Activated T-cell treated with anti-CD3 and anti-CD28 coated beads, Interleukin-2, amount 50 U/mL, for 48 hours (primary cell): ENCODE results near the gene HEXIM2.

Source experiments
- DNase-seq, 2 experiments: peaks; one replicate each; pipeline ENCODE4 v3.0.0-alpha.2; 2020

HEXIM2 gene

GRCh38 chr17:45128331-45128730 is 33.3 kb upstream of the HEXIM2 start:
- no peak for DNase-seq

- no peak for DNase-seq
Observed at GRCh38 chr17:45128989-45129388, 32.7 kb upstream of the HEXIM2 start.

DNA sequence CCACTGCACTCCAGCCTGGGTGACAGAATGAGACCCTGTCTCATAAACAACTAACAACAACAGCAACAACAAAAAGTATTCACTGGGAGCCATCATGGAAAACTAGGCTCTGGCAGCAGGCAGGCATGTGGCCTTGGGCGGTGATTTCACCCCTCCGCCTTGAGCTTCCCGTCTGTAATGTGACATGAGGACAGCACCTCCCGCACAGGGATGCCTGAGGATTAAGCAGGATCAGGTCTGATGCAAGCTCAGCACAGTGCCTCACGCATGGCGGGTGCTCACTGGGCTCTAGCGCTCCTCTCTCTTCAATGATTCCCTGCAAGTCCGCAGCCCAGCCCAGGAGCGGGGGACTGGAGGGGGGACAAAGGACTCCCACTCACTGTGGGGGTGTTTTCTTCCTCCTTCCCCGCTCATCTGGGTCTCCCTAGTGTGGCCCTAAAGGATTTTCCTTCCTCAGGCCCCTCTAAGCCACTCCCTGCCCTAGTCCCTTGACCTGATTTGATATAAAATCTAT is 32.2 kb upstream of the HEXIM2 start:
- DNase-seq, result no peak

- DNase-seq, result no peak
Observed at GRCh38 chr17:45129940-45130680, 31.6 kb upstream of the HEXIM2 start.

- no peak for DNase-seq
Observed at GRCh38 chr17:45130681-45131615, 30.7 kb upstream of the HEXIM2 start.

- DNase-seq, result peak; percentile 72 to 74
Observed at GRCh38 chr17:45131616-45132319, 29.9 kb upstream of the HEXIM2 start.

- DNase-seq, result no peak
Observed at GRCh38 chr17:45132320-45132571, 29.4 kb upstream of the HEXIM2 start, which contains the start of gene PLCD3. Gene PLCD3, minus strand, starts transcription at chr17:45132515. Its CDS starts 105 bp downstream, at chr17:45132410.

GRCh38 chr17:45132572-45133463 is 28.9 kb upstream of the HEXIM2 start:
- peak; percentile 82 to 83 for DNase-seq

- DNase-seq, result peak; percentile 99
Observed at GRCh38 chr17:45135192-45135977, 26.3 kb upstream of the HEXIM2 start, which contains the start of gene ACBD4. Gene ACBD4, plus strand, starts transcription at chr17:45135687. Its CDS starts 458 bp downstream, at chr17:45136145.

- DNase-seq, result no peak
Observed at GRCh38 chr17:45135978-45136791, 25.5 kb upstream of the HEXIM2 start.

DNA sequence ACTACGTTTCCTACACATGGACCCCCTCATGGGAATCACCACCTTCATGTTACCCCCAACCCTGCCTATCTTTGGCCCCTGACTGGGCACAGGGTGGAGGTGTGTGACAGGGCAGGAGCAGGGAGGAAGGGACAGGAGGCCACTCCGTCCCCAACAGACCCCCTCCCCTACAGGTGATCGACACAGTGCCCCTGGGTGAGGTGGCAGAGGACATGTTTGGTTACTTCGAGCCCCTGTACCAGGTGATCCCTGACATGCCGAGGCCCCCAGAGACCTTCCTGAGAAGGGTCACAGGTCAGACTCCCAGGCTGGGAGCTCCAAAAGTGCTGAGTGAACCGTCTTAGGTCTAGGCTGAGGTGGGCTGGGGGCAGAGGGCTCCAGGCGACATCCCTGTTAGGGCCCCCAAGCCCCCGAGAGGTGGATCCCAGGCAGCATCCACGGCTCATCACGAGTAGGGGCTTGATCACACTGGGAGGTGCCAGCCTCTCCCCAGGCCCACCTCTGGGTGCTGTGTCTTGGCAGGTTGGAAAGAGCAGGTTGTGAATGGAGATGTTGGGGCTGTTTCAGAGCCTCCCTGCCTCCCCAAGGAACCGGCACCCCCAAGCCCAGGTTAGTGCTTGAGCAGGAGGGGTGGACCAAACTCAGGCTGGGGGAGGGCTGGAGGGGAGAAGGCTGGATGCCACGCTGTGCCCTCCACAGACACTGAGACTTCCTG is 24.7 kb upstream of the HEXIM2 start:
- no peak for DNase-seq

DNA sequence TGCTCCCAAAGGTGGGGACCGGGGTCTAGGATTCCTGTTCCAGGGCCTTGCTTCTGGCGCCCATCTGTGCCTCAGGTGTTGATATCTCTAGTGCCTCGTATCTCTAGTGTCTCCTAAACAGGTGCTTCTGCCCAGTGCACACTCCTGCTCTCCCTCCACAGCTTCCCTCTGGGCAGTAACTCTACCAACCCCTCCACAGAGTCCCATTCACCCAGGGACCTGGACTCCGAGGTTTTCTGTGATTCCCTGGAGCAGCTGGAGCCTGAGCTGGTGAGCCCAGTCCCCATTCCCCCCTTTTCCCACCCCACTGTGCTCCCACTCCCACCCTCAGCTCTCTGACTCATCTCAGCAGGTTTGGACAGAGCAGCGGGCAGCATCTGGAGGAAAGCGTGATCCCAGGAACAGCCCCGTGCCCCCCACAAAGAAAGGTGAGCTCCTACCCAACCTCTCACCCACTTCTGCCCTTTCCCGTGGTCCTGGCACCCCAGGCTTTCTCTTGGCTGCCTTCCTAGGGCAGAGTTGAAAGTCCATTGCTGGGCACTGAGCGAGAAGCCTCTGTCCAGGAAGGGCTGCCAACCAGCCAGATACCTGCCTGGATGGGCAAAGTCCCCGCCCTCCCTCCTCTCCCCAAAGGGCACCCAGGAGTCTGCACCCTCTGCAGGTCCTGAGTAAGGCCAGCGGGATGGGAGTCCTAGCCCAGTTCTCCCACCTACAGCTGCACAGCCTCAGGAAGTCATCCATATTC is 23.9 kb upstream of the HEXIM2 start:
- no peak for DNase-seq

DNA sequence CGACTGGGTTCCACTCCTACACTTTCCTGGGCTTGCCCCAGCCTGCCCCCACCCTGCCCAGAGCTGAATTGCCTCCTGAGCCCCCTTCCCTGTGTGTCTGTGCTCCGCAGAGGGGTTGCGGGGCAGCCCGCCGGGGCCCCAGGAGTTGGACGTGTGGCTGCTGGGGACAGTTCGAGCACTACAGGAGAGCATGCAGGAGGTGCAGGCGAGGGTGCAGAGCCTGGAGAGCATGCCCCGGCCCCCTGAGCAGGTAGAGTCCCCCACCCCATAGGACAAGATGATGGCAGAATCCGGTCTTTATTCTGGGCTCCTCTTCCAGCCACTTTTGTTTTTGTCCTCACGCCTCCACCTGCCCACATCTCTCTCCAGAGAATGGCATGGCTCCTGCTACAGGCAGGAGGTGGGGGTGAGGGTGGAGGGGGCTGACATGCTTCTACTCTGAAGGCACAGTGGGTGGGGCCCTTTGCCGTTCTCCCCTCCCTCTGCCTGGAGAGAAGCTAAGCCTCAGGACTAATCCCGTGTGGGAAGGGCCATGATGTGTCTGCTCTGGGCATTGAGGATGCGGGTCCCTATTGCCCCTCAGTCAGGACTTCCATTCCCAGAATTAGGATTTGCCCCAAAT is 22.7 kb upstream of the HEXIM2 start:
- DNase-seq, result no peak

GRCh38 chr17:45139533-45139920 is 22.1 kb upstream of the HEXIM2 start:
- no peak for DNase-seq

GRCh38 chr17:45143094-45143670 is 18.5 kb upstream of the HEXIM2 start:
- no peak for DNase-seq

DNA sequence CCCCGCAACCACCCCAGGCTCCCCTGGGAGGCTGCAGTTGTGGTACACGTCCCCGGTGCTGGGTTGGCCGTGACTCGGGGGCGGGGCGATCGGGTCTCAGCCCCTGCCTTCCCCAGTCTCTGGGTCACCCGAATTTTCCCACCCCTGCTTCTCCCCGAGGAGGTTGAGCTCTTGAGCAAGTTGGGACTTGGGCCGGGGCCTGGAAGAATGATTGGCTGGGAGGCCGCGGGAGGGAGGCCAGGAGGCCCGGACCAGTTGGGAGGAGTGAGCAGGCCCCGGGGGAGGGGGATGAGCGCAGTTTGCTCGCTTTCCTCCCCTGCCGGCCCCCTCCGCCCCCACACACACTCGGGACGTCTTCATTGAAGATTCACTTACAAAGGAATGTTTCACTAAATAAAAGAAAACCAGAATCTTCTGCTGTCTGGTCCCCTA is 17.9 kb upstream of the HEXIM2 start:
- DNase-seq, result peak; percentile 56 to 64

DNA sequence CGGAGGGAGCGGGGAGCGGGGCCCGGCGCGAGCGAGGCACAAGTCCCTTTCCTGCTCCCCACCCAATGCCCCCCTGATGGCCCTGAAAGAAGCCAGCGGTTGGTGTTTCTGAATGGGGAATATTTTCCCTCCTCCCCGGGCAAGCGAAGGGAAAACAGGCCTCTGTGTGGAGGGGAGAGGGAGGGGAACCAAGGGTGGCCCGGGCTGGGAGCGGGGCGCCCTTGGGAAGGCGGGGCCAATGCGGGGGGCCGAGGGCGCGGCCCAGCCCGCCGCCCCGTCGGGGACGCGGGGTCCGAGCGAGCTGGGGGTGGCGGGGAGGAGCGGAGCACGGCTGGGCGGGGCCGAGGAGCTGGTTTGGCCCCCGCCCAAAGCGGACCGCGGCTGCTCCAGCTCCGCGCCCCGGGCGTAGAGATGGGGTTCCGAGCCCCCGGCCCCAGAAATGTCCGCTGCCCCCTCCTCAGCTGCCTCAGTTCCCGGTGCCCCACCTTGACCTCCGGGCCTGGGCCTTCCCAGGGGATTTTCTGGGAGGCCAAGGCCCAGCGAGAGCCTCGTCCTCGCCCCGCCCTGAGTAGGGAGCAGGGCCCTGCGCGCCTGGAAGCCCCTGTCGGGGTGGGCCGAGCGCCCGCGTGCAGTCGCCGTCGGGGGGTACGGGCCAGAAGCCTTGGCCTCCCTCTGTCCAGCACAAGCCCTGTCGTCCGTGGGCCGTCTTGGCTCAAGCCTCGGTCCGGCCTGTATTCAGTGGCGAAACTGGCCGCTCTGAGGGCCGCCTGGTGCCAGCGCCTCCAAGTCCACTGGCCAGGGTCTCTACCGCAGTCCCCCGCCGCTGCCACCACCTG is 17.3 kb upstream of the HEXIM2 start:
- peak in 1 of 2 experiments; percentile 61 for DNase-seq
